NCI-H128 (cell line): Measurements from ENCODE around the gene PSME3IP1.

Experiments
- DNase-seq: peaks from one replicate; lab custom pipeline; 2025; ENCODE audit not compliant: unreplicated experiment; lab: John Stamatoyannopoulos, UW

The PSME3IP1 gene

DNA sequence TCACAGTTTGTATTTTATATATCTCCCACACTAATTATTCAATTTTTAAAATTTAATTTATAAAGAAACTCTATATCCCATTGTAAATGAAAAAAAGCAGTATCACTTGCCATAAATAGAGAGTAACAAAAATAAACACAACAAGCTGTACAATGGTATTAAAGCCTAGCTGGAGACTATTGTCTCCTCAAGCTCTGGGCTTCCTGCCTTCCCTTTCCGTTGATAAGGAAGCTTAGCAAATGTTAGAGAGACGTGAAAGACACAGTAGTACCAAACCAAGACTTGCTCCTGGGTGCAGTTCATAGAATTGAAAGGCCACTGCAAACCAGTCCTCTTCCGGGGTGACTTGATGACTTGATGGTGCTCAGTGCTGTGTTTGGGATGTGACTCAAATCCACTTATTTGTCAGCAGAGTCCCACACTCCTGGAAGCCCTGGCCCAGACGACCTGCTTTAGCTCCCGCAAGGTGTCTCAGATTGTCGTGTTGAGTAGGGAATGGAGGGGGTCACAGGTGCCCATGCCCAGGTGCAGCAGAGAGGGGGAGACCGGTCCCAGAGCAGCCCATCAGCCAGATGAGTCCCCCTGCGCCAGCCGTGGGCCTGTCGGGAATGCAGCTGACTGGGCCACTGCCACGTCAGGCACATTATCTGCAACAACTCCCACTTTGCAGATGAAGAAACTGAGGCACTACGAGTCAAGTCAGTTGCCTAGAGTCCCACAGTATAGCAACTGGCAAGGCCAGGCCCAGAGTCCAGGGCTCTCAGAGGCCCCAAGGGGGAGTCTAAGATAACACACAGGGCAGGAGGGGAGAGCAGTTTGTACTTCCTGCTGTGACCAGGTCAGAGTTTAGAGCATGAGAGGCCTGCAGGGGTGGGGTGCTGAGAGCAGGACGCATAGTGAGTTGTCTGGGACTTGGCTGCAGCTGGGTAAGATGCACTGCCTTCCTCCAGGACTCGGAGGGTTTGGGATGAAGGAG, 40.5 kb downstream of the PSME3IP1 start:
- no peak for DNase-seq

DNA sequence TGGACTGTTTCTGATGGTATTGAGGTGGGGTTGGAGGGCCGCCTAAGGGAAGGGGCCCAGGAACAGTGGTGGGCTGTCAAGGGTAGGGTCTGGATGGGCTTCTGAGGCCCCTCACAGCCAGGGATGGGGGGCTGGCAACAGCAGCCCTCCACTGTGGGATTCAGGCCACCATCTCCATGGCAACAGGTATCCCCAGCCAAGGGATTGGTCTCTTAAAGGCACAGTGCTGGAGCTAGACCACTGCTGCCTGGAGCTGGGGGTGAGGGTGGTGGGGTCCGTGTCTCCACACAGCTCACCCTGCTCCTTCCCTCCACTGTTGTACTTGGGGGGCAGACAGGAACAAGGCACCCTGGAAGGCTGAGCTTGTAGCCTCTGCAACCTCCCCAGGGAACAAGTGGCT, 41.8 kb downstream of the PSME3IP1 start:
- DNase-seq, result no peak

DNA sequence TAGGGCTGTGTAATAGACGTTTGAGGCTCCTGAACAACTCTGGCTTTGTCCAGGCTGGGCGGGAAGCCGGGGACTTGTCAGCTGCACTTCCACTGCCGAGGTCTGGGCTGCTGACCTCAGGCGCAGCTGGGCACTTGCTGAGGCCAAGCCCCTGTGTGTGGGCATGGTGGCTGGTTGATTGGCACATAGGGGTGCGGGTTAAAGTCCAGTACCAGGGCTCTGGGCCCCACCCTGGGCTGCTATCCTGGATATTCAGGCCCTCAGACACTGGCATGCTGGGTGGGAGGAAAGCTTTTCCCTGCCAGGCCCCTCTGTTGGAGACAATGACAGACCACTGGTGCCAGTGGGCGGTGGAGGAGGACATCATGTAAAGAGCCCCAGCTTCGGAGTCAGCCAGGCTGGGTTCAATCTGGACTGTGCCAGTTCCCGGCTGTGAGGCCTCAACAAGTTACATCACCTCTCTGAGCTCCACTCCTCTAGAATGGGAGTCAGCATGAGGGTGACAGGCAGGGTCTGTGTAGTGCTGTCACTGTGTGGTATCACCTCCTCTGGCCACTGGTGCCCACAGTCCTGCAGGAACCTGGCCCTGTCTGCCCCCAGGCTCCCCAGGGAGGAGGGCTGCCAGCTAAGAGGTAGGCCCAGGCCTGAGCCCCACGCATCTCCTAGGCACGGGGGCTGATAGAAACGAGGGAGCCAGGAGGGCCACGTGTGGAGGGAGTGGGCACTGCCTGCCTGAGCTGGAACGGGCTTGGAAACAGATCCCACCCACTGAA, 42.5 kb downstream of the PSME3IP1 start:
- no peak for DNase-seq

DNA sequence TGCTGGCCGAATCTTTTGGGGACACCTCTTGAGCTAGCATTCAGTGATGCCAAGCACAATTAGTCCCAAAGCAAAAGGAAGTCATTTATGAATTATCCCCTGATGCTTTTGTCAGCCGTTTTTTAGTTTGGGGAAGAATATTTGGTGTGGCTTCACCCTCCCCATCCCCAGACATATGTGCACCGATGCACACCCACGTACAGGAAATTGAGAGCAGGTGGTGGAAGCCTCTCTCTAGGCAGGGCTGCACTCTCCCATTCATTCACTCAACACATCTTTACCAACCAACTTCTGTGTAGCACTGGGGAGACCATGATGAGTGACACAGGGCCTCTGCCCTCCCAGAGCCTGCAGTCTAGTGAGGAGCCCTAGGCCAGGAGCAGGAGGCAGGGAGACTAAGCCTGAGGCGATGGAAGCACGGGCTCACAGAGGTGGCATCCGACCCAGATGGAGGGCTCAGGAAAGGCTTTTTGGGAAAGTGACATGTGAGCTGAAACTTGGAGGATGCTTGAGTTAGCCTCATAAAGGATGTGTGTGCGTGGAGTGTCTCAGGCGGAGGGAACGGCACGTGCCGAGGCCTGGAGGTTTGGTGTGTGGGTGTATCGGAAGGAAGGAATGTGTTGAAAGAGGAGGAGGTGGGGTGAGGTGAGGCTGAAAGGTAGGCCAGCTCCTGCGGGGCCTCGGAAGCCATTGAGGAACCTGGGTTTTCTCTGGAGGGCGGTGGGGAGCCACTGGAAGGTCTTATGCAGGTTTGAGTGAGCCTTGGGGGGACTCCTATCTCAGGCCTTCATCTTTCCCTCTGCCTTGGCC, 43.8 kb downstream of the PSME3IP1 start:
- DNase-seq, result no peak

DNA sequence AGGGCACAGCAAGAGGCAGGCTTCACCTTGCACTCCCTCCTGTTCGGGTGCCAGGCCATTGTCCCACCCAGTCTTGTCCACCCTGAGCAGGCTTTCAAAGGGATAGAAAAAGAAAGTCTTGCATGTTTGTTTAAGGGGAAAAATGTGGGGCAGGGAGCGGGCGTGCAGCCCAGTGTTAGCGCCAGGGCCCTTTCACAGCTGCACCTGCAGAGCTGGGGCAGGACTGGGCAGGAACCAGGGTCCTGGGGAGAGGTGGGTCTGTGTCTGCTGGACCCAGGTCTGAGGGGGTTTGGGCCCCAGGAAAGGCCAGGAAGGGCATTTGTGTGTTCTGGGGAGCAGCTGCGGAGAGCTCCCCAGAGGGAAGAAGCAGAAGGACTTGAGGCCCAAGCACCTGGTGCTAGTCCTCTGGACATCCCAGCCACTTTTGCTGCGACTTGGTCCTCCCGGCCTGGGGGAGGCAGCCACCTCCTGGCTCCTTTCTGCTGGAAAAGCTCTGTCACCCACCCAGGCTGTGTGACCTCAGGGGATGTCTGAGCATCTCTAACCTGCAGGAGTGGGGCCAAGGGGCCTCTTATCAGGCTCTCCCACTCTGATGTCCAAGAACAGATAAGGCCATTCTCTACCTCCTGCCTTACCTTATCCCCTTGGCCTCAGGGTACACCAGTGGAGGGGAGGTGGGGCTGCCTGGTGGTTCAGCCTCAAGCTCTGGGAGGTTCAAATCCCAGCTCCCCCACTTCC, 44.7 kb downstream of the PSME3IP1 start:
- DNase-seq, result no peak

DNA sequence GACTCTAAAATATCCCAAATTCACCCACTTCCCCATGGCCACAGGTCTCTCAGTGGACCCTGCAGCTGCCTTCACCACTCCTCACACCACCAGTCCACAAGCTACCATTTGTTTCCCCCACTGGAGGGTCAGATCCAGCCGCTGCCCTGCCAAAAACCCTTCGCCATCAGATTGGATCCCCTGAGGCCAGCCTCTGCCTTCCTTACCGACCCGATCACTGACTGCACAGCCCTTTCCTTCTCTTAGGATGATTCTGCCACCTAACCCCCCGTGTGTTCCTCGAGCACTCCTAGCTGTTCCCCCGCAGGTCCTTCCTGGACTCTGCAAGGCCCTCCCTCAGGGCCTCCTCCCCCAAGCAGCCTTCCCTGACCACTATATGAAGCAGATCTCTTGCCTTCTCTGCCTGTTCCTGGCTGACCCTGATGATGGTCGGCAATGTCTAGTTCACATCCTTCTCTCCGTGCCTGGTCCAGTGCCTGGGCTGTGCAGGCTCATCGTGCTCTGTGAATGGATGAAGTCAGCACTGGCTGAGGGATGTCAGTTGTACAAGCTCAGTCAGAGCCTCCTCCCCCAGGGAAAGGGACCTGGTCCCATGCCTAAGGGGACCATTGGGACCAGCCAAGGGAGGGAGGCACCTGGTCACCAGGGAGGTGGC, 47.4 kb downstream of the PSME3IP1 start:
- DNase-seq, result no peak

DNA sequence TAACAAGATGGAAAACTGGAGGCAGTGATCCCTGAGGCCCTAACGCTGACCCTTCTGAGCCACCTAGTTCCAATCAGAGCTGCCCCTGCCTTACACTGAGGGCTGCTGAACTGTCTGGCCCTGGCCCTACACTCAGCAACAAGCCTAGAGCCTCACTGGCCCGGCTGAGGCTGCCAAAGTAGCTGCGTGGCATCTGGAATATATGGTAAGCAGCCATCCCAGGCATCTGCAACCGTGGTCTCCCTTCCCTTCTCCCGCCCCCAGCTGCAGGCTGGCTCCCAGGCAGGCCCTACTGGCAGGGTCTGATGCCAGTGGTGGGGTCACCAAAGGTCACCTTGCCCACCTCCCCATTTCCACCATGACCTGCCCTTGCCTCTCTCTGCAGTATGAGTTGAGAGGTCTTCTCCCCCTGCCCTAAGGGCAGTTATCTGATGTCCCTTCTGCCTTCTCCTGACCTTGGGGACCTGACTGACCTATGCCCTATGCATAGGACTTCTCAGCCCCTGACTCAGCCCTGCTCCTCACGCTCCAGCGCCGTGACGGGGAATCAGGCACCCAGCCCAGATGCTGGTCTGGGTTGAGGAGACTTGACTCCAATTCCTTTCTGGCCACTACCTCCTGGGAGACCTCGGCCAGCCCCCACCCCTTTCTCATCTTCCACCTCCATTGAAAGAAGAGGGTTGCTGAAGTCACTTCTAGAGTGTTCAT, 48.1 kb downstream of the PSME3IP1 start:
- no peak for DNase-seq

GRCh38 chr16:57137043-57137442, 48.8 kb downstream of the PSME3IP1 start:
- no peak for DNase-seq

DNA sequence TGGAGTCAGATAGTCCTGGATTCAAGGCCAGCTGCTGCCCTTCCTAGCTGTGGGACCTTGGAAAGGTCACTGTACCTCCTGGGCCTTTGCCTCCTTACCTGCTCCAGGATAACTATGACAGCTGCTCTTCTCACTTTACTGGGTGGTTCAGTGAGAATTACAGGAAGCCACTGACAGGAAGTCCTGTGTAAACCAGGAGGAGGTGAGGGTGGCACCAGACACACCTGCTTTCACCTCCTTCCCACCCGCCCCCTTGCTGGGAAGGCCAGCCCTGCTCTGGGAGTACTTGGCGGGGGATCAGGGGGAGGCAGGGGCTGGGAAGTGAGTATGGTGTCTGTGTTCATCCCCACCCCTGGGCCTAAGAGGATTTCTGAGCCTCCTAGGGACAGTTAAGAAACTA, 50.9 kb downstream of the PSME3IP1 start:
- DNase-seq, result no peak

DNA sequence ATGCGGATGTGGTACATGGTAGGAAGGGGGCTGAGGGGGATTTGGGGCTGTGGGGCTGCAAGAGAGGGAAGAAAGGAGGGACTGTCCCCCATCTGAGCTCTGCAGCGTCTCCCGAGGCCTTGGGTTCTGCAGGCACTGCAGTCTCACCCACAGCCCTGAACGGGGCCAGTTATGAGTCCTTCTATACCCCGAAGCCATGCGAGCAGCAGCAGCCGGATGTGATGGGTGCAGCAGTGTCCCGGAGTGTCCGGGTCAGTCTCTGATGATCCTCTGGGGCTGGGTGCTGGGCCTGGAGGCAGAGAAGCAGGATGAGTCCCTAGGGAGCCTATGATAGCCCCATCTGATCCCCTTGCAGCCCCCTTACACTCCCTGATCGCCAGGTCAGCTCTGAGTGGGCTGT, 52.0 kb downstream of the PSME3IP1 start:
- no peak for DNase-seq

DNA sequence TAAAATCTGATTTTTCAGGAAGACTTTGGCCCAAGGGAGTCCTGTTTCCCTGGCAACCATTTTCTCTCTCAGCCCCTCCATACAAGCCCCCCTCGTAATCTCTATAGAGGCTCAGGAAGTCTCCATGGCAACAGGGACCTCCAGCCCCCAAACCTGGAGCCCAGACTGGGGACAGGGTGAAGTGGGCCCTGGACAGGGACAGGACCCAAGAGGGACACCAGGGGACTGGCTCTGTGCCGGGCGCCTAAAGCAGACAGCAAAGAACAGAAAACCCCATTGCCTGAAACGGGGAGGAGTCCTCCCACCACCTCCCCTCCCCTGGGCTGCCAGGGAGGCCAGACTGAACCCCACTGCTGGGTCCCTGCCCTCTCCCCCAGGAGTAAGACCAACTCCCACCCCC, 52.8 kb downstream of the PSME3IP1 start:
- DNase-seq, result no peak

GRCh38 chr16:57132470-57132869, 53.4 kb downstream of the PSME3IP1 start:
- DNase-seq, result no peak

DNA sequence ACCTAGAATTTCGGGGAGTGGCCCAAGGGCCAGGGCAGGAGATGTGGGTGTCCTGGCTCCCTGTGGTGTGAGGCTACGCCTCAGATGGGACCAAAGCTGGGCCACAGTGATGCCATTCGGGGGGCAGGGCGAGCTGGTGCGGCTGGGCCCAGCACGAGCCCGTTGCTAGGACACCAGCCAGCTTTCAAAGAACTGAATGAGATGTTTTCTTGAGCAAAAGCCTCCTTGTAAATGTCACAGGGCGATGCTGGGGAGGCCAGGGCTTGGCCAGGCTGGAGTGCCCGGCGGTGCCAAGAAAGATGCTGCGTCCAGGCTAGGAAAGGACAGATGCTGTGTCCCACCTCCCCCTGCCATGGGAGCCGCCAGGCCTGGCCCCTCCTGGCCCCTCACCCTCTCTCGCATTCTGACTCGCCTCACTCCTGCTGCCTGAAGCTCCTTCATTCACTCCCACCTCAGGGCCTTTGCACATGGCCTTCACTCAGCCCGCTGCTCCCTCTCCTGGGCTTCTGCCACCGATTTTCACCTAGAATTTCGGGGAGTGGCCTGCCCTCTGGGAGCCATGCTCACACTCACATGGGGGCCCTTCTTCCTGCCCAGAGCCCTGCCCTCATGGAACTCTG, 54.4 kb downstream of the PSME3IP1 start:
- no peak for DNase-seq

- no peak for DNase-seq
These were observed 54.9 kb downstream of the PSME3IP1 start for GRCh38 chr16:57130950-57131321.

GRCh38 chr16:57128771-57129389, 57.0 kb downstream of the PSME3IP1 start:
- DNase-seq, result no peak

GRCh38 chr16:57127836-57128235, 58.0 kb downstream of the PSME3IP1 start:
- no peak for DNase-seq

DNA sequence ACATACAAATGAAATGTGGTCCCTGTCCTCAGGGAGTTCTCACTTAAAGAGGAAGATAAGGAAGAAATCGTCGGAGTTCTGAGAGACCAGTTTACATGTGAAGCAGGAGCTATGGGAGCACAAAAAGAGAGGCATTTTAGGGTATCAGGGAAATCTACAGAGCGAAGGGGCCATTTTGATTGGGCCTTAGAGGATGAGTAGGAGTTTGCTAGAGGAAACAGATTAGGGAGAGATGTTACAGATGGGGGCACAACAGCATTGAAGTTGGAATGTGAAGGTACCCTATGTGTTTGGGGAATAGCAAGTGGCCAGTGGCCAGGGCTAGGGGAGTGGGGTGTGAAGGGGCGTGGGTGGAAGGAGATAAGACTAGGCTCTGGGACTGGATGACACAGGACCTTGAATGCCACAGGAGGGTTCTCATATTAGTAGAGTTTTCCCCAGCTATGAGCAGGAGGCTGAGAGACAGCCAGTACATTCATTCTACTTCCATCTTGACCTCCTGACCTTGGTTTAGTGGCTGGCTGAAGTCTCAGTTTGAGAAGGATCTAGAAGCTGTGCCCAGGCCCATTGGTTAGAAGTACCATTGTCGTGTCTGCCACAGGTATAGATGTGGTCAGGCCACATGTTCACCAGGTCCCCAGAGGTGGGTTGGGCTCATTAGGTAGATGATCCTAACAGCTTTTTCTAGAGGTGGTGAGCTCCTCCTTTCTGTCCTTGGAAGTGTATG, 58.6 kb downstream of the PSME3IP1 start:
- DNase-seq, result no peak

DNA sequence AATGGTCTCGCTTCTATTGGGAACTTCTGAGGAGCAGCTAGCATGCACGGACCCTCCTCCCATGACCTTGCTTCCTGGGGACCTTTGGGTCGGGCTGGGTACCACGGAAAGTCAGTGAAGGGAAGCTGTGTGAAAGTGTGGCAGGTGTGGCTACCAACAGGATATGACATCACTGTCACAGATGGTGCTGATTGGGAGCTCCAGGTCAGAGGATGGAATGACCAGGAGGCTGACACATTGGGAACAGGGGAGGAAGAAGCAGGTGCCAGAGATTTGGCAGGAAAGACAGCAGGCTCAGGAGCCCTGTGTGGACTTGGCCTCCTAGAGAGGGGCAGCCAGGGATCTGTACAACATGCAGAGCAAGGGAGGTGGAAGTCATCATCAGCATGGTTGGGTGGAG, 59.4 kb downstream of the PSME3IP1 start:
- no peak for DNase-seq
